GM18858 (cell line): Measurements from ENCODE around the gene STMP1.
"Not testable (repeated sequence)": the region's sequence is repeated elsewhere in the genome, so short reads cannot be mapped to it uniquely, and the experiment has no call there.

Source experiments
- ATAC-seq: cut with Tn5 transposase; IDR thresholded peaks from one replicate; pipeline ENCODE4 v1.9.1; 2021; ENCODE audit not compliant: unreplicated experiment

STMP1 gene

DNA sequence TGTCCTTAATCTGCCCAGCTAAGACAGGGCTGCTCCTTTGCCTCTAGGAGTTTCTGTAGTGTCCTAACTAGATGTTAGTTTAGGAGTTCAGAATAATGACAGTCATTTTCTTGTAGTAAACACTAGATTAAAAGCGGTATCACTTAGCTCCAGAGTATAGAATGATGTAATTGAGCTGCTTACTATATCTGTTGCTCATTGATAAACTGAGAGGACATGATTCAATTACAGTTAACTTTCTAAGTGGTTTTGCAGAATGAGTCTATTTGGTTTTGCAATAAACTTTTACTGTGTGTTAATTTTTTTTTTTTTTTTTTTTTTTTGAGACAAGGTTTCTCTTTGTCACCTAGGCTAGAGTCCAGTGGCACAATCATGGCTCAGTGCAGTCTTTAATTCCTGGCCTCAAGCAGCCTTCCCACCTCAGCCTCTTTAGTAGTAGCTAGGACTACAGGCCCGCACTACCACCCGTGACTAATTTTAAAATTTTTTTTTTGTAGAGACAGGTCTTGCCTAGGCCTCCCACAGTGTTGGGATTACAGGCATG is 1.8 kb downstream of the STMP1 start:
- no peak for ATAC-seq

GRCh38 chr7:135665042-135665441 is 2.7 kb downstream of the STMP1 start:
- no peak for ATAC-seq

- ATAC-seq, result no peak
Measured at GRCh38 chr7:135666156-135666555, 3.8 kb downstream of the STMP1 start.

DNA sequence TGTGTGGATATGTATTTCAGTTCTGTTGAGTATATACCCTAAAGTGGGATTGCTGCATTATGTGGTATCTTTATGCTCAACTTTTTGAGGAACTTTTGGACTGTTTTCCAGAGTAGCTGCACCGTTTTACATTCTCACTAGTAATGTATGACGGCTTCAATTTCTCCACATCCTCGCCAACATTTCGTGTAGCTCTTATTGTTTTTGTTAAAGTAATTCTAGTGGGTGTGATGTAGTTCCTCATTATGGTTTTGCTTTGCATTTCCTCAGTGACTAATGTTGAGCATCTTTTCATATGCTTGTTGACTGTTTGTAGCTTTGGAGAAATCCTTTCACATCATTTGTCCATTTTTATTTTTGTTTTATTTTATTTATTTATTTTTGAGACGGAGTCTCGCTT is 4.5 kb downstream of the STMP1 start:
- ATAC-seq, result no peak

DNA sequence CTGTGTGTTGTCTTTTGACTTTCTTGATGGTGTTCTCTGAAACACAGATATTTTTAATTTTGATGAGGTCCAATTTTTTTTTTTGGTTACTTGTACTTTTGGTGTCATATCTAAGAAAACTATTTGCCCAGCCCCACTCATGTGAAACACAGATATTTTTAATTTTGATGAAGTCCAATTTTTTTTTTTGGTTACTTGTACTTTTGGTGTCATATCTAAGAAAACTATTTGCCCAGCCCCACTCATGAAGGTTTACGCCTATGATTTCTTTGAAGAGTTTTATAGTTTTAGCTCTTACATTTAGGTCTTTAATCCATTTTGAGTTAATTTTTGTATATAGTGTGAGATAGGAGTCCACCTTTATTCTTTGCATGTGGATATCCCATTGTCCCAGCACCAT is 5.3 kb downstream of the STMP1 start:
- ATAC-seq, result not testable (repeated sequence)

GRCh38 chr7:135668852-135669395 is 6.6 kb downstream of the STMP1 start:
- not testable (repeated sequence) for ATAC-seq

DNA sequence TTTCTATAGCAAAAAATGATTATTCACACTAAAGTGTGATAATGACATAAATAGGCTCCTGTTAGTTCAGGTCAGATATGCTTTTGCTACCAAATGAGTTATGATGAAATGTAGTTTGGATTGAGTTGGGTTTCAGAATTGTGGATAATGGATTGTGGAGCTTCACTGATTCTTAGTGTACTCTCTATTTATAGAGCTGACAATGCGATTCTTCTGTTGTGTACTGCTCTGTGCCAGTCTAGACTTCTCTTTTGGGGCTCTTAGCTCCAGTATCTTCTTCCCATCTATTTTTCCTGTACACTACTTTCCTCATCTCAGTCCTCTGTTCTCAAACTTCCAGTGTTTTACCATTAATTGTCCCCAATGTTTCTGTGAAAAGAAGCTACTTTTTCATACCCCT is 7.5 kb downstream of the STMP1 start:
- no peak for ATAC-seq

- no peak for ATAC-seq
Measured at GRCh38 chr7:135670179-135670578, 7.9 kb downstream of the STMP1 start.

DNA sequence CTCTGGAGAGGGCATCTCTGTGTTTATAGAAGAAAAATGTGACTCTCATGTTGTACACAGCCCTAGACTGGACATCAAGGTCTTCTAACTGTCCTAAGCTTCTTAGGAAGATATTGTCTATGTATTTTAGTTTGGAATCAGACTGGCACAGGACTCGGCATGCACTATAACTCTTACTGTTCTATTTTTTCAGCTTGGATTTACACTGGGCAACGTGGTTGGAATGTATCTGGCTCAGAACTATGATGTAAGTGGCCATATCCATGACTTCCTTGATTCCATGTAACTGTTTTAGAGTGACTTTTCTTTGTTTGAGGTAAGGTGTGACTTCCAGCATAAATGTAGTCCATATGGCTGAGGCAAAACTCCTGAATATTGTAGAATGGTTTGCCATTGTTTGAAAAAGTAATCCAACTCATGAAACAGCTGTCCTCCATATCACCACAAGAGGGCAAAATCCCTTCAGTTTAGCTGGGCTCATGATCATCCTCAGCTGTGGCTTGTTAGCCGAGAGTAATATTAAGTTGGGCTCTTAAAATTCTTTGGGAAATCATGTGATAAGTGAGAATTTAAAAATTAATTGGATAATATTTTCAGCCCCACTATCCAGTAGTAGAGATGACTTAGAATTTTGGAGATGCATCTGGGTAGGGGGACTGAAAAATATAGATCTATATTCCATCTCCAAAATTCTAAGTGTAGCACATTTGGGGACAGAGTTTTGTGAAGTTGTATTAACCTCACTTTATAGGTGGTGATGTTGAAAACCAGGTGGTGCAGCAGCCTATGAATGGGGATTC is 10.4 kb downstream of the STMP1 start:
- ATAC-seq, result peak; percentile 70

DNA sequence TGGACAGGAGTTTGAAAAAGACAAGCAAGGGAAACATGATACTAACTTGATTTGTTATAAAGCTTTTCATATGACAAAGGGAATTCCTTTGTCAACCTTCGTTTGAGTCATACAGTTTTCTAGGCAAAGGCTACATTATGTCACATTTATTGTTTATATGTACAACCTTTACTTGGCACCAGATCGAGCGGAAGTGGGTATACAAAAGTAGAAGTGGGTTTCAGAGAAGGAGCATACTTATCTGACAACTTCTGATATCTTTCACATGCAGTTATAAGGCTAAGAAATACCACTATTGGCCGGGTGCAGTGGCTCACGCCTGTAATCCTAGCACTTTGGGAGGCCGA is 11.0 kb downstream of the STMP1 start:
- ATAC-seq, result no peak

DNA sequence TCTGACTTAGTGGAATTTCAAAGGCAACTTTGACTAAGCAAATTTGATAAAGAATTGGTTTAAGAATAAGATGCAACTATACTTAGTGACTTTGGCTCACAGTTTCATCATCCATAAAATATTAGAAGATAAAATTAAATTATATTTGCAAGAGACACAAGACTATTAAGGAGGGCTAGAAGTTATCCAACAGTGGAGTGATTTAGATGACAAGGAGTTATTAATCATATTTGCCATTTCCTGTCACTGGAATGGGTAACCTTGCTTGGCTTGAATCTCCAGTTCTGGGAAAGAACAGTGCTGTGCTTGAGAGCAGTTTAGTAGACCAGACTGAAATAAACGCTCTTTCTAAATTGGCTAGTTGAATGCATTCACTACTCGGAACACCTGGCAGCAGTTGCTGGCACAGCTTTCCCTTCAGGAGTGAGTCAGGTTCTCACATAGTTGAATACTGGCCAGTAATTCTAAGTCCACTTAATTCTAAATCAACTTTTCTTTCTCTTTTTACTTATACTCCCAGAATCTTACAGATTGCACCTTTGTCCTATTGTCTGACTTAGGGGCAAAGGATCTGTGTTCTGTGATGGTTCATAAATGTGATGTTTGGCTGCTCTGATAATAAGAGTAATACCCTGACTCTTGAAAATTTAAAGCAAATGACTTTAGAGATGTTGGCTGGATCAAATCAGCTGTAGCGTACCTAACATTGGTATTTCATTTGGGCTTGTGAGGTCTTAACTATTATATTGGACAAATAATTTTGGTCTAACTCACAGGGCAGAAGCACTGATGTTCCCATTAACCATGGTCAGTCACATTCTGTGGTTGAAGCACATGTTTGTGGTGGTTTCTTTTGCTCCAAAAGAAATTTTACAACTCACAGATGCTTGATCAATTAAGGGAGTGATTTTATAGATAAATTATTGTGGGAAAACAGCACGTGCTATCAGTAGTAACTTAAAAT is 16.6 kb downstream of the STMP1 start:
- ATAC-seq, result no peak

DNA sequence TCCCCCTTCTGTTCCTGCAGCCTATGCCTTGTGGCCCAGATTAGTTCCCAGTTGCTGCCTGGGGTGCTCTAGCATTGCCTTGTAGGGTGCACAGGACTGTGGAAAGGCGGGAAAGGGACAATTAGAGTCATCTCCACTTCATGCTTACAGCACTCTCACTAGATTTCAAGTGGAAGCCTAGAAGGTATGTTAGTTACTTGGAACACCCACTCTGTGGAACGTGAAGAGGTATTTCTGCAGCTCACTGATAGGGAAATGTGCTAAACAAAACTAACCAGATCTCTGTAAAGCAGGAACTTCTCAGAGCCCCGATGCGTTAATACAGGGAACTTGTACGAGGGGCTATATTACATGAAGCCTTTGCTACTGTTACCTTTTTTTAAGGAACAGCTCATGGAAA is 19.4 kb downstream of the STMP1 start:
- no peak for ATAC-seq

DNA sequence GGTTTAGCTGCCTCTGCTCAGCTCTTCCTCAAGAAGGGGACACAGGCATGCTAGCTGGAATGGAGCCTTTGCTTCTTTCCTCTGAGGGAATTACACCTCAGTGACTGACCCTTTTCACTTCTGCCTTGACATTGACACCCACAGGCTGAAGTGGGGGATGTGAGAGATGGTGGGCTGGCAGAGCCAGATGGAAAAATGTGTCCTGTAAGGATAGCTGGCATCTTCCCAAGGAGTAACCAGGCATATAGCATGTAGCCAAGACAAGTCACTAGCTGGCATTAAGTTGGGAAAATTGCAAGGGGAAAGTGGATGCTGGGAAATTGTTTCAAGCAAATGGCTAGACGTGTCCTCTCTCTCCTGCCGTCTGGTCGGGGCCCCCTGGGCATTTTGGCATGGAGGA is 19.9 kb downstream of the STMP1 start:
- no peak for ATAC-seq

GRCh38 chr7:135683609-135684008 is 21.3 kb downstream of the STMP1 start:
- ATAC-seq, result no peak

DNA sequence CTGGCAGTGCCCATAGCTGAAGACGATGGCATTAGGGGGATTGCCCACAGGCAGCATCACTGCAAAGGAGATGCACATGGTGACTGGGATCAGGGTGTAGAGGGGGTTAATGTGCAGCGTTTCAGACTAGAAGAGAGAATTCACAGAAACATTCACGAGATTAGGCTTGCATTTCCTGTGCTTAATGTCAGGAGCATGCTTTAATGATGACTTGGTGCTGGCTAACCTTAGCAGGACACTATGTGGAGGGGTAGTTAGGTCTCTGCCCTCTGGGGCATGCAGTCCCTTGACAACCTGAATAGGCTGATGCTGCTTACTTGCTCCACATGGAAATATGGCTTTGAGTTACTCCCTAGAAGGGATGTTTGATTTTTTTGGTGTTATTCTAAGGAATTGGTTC is 21.8 kb downstream of the STMP1 start:
- ATAC-seq, result no peak

- ATAC-seq, result no peak
Measured at GRCh38 chr7:135684699-135685098, 22.4 kb downstream of the STMP1 start.

GRCh38 chr7:135685306-135686084 is 23.2 kb downstream of the STMP1 start:
- no peak for ATAC-seq

DNA sequence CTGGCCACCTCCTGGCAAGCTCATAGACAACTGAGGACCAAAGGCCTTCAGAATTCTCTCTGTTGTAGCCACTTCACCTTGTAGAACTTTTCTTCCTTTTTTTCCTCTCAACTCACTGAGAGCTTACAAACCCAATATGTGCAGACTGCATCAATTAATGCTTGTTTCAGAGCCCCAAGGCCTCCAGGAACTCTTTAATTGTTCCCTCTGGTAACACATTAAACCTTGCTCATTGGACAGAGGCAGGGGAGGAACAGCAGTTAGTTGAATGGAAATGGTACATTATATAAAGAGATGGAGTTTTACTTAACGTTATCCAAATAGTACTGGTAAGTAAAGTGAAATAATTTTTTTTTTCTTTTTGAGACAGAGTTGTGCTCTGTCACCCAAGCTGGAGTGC is 25.2 kb downstream of the STMP1 start:
- ATAC-seq, result no peak

GRCh38 chr7:135690566-135690965 is 28.3 kb downstream of the STMP1 start:
- no peak for ATAC-seq

GRCh38 chr7:135692055-135692454 is 29.7 kb downstream of the STMP1 start:
- ATAC-seq, result no peak

DNA sequence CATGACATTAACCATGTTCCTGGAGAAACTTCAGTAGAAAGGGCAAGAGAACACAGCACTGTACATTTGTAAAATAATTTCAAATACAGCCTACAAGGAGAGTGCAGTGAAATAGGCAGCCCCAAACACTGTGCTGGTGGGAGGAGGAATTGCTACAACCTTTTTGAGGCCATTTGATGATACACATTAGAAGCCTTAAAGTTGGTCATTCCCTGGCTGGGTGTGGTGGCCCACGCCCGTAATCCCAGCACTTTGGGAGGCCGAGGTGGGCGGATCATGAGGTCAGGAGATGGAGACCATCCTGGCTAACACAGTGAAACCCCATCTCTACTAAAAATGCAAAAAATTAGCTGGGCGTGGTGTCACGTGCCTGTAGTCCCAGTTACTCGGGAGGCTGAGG is 30.3 kb downstream of the STMP1 start:
- ATAC-seq, result not testable (repeated sequence)
